Measurements from ENCODE around the gene FHAD1. TPM values are rescaled to one million over a fixed set of nuclear protein-coding genes. Genes with fewer than 3 reads are reported as not detected.

FHAD1 gene
- total RNA-seq, 1 experiment from 2014 or later, result 2.0 TPM

GRCh38 chr1:15346346-15347030 lies 99.5 kb downstream of the FHAD1 start:
- TF ChIP-seq CTCF (conservative IDR thresholded peaks at IDR 0.05; ENCODE audit: low read depth, low read length) (no peak), EZH2 (IDR thresholded peaks at IDR 0.05; ENCODE audit: borderline replicate concordance, low read depth, low read length, poor library complexity, severe bottlenecking) (no peak)
- ChIA-PET POLR2A (ENCODE audit: low non-redundant PET) (no interaction called here), CTCF (interaction anchor here (0.6 kb wide), 1 partner anchor 29 kb away, joined by 5 read pairs; no protein-coding TSS in a partner anchor)
- Histone ChIP-seq H3K27me3 (replicated peaks; ENCODE audit: insufficient read depth, low read depth, low read length, poor library complexity) (no peaks in the 10 kb centered on the region), H3K4me1 (ENCODE audit: insufficient read depth, low read length, poor library complexity, severe bottlenecking) (peaks cover 11% of the 10 kb centered on the region), H3K36me3 (ENCODE audit: insufficient read depth, low read length, poor library complexity, severe bottlenecking) (no peaks in the 10 kb centered on the region), H3K27ac (ENCODE audit: low read depth, low read length, poor library complexity, severe bottlenecking) (no peak overlapping the region), H3K4me3 (ENCODE audit: low read depth, low read length, poor library complexity, severe bottlenecking) (no peak overlapping the region), H3K9me3 (ENCODE audit: low read depth, low read length, poor library complexity, severe bottlenecking) (no peaks in the 10 kb centered on the region)
- DNase-seq (ENCODE audit: low spot score), result no peak
- intact Hi-C loops (cut with micrococcal nuclease; ENCODE audit: unreplicated experiment), result no loop called here
- no TSS peak for BruUV-seq (replicated peaks)

- TF ChIP-seq EZH2 (IDR thresholded peaks at IDR 0.05; ENCODE audit: borderline replicate concordance, low read depth, low read length, poor library complexity, severe bottlenecking) (no peak), CTCF (conservative IDR thresholded peaks at IDR 0.05; ENCODE audit: low read depth, low read length) (no peak)
- POLR2A ChIA-PET (ENCODE audit: low non-redundant PET), result no interaction called here
- CTCF ChIA-PET, result no interaction called here
Measured at GRCh38 chr1:15347182-15347581, 100.2 kb downstream of the FHAD1 start.

GRCh38 chr1:15348648-15349047 lies 101.6 kb downstream of the FHAD1 start:
- TF ChIP-seq EZH2 (IDR thresholded peaks at IDR 0.05; ENCODE audit: borderline replicate concordance, low read depth, low read length, poor library complexity, severe bottlenecking), result no peak
- TF ChIP-seq CTCF (conservative IDR thresholded peaks at IDR 0.05; ENCODE audit: low read depth, low read length), result no peak
- Histone ChIP-seq H3K4me3 (ENCODE audit: low read depth, low read length, poor library complexity, severe bottlenecking) (no peak overlapping the region), H3K27ac (ENCODE audit: low read depth, low read length, poor library complexity, severe bottlenecking) (no peak overlapping the region), H3K4me1 (ENCODE audit: insufficient read depth, low read length, poor library complexity, severe bottlenecking) (peaks cover 17% of the 10 kb centered on the region), H3K27me3 (replicated peaks; ENCODE audit: insufficient read depth, low read depth, low read length, poor library complexity) (no peaks in the 10 kb centered on the region), H3K9me3 (ENCODE audit: low read depth, low read length, poor library complexity, severe bottlenecking) (no peaks in the 10 kb centered on the region), H3K36me3 (ENCODE audit: insufficient read depth, low read length, poor library complexity, severe bottlenecking) (no peaks in the 10 kb centered on the region)
- CTCF ChIA-PET, result no interaction called here
- POLR2A ChIA-PET (ENCODE audit: low non-redundant PET), result interaction anchor here (0.5 kb wide), 1 partner anchor 16 kb away, joined by 5 read pairs; no protein-coding TSS in a partner anchor
- no TSS peak for BruUV-seq (replicated peaks)
- DNase-seq (ENCODE audit: low spot score), result no peak
- intact Hi-C loops (cut with micrococcal nuclease; ENCODE audit: unreplicated experiment), result no loop called here

More at GRCh38 chr1:15347182-15347581, 100.2 kb downstream of the FHAD1 start:
- H3K4me3 ChIP-seq (ENCODE audit: low read depth, low read length, poor library complexity, severe bottlenecking), result no peak overlapping the region
- H3K4me1 ChIP-seq (ENCODE audit: insufficient read depth, low read length, poor library complexity, severe bottlenecking), result peaks cover 13% of the 10 kb centered on the region
- no peaks in the 10 kb centered on the region for H3K27me3 ChIP-seq (replicated peaks; ENCODE audit: insufficient read depth, low read depth, low read length, poor library complexity)
- H3K9me3 ChIP-seq (ENCODE audit: low read depth, low read length, poor library complexity, severe bottlenecking), result no peaks in the 10 kb centered on the region
- intact Hi-C loops (cut with micrococcal nuclease; ENCODE audit: unreplicated experiment), result no loop called here
- no peak overlapping the region for H3K27ac ChIP-seq (ENCODE audit: low read depth, low read length, poor library complexity, severe bottlenecking)
- H3K36me3 ChIP-seq (ENCODE audit: insufficient read depth, low read length, poor library complexity, severe bottlenecking), result no peaks in the 10 kb centered on the region
- no TSS peak for BruUV-seq (replicated peaks)
- DNase-seq (ENCODE audit: low spot score), result no peak
